Endometrial microvascular endothelial cells (primary cell): ENCODE measurements around the gene FXYD4. TPM values are rescaled to one million over a fixed set of nuclear protein-coding genes. Genes with fewer than 3 reads are reported as not detected.
"Not testable (repeated sequence)": the region's sequence is repeated elsewhere in the genome, so short reads cannot be mapped to it uniquely, and the experiment has no call there.

Experiments
- in situ Hi-C: cut with HindIII; loops from 2 replicates; pipeline ENCODE4 v1.10.0; 2017; ENCODE audit warnings: low sequenced_read_pairs, low pct_unique_long_range_greater_than_20kb; ENCODE audit errors: inconsistent ontology term
- total RNA-seq: library from RNA; depleted of rRNA; stranded (reverse); fragments of >200 nt; gene quantifications from one replicate; pipeline ENCODE4 v1.2.3, GENCODE V29; 2015; ENCODE audit errors: inconsistent ontology term

FXYD4 gene
- total RNA-seq: not detected

GRCh38 chr10:43371418-43371817 lies at the start of gene FXYD4:
Gene FXYD4, plus strand, starts transcription at chr10:43371636. Its CDS starts 2,111 bp downstream, at chr10:43373747.
- in situ Hi-C loops: no loop called here

- in situ Hi-C loops: no loop called here
Measured at GRCh38 chr10:43322331-43322730, 49.1 kb upstream of the FXYD4 start.

- in situ Hi-C loops: no loop called here
Measured at GRCh38 chr10:43322769-43323168, 48.7 kb upstream of the FXYD4 start.

- in situ Hi-C loops: no loop called here
Measured at GRCh38 chr10:43323245-43323644, 48.2 kb upstream of the FXYD4 start.

GRCh38 chr10:43324876-43325275 lies 46.6 kb upstream of the FXYD4 start:
- in situ Hi-C loops: no loop called here

- in situ Hi-C loops: no loop called here
Measured at GRCh38 chr10:43327171-43327570, 44.3 kb upstream of the FXYD4 start.

GRCh38 chr10:43327986-43328385 lies 43.5 kb upstream of the FXYD4 start:
- in situ Hi-C loops: no loop called here

- in situ Hi-C loops: not testable (repeated sequence)
Measured at GRCh38 chr10:43328810-43329209, 42.6 kb upstream of the FXYD4 start.

- in situ Hi-C loops: not testable (repeated sequence)
Measured at GRCh38 chr10:43329246-43329885, 42.1 kb upstream of the FXYD4 start.

GRCh38 chr10:43330049-43330823 lies 41.2 kb upstream of the FXYD4 start:
- in situ Hi-C loops: not testable (repeated sequence)

GRCh38 chr10:43330824-43331127 lies 40.7 kb upstream of the FXYD4 start:
- in situ Hi-C loops: not testable (repeated sequence)

- in situ Hi-C loops: no loop called here
Measured at GRCh38 chr10:43333653-43334052, 37.8 kb upstream of the FXYD4 start.

- in situ Hi-C loops: no loop called here
Measured at GRCh38 chr10:43336061-43336460, 35.4 kb upstream of the FXYD4 start.

- in situ Hi-C loops: no loop called here
Measured at GRCh38 chr10:43336641-43337318, 34.7 kb upstream of the FXYD4 start.

- in situ Hi-C loops: not testable (repeated sequence)
Measured at GRCh38 chr10:43337536-43337935, 33.9 kb upstream of the FXYD4 start.

GRCh38 chr10:43338117-43338516 lies 33.3 kb upstream of the FXYD4 start:
- in situ Hi-C loops: no loop called here

- in situ Hi-C loops: no loop called here
Measured at GRCh38 chr10:43339136-43339535, 32.3 kb upstream of the FXYD4 start.

GRCh38 chr10:43340101-43340500 lies 31.3 kb upstream of the FXYD4 start:
- in situ Hi-C loops: no loop called here

GRCh38 chr10:43340619-43341018 lies 30.8 kb upstream of the FXYD4 start:
- in situ Hi-C loops: no loop called here

GRCh38 chr10:43341450-43341849 lies 30.0 kb upstream of the FXYD4 start:
- in situ Hi-C loops: no loop called here
